Tibial nerve (tissue), 4 donors: ENCODE measurements around the gene BPIFB1.

Experiments used
- EP300 ChIP-seq, 2 donors: sonication (generic); formaldehyde crosslinking; IDR thresholded peaks; one replicate each; pipeline ENCODE4 v1.6.1; 2017; ENCODE audit warnings: antibody characterized with exemption in 2 of 2, mild to moderate bottlenecking in 1 of 2
- POLR2A ChIP-seq, 2 donors: fragments of 450-650 bp; IDR thresholded peaks; one replicate each; pipeline ENCODE4 v1.6.1; 2017; ENCODE audit warnings: antibody characterized with exemption in 2 of 2, mild to moderate bottlenecking in 2 of 2, moderate library complexity in 2 of 2
- TF ChIP-seq, protein P1 (sequence below), 5 experiments: fragments of 200-600 bp in 3 of 5; fragments of 450-650 bp in 2 of 5; sonication (generic) in 3 of 5; IDR thresholded peaks; one replicate each; pipeline ENCODE4 v1.5.1; 2016 to 2019; ENCODE audit warnings: antibody characterized with exemption in 5 of 5, mild to moderate bottlenecking in 3 of 5, moderate library complexity in 2 of 5

DNA sequence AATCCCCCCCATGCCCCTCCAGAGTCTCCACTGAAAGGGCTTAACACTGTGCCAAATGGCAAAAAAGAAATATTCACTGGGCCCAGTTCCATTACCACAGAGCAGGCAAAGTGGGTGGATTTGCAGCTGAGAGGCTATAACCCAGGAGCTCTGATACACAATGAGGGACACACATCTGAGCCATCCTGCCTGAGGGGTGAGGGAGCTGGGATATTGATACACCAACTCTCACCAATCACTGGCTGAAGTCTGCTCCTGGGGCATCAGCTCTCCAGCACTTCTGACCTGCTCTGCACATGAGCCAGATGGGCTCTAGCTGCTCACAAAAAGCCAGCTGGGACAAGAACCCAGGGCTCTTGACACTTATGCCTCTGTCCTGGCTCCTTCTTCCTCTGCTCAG is 4.9 kb downstream of the BPIFB1 start:
- TF ChIP-seq, protein P1, sequence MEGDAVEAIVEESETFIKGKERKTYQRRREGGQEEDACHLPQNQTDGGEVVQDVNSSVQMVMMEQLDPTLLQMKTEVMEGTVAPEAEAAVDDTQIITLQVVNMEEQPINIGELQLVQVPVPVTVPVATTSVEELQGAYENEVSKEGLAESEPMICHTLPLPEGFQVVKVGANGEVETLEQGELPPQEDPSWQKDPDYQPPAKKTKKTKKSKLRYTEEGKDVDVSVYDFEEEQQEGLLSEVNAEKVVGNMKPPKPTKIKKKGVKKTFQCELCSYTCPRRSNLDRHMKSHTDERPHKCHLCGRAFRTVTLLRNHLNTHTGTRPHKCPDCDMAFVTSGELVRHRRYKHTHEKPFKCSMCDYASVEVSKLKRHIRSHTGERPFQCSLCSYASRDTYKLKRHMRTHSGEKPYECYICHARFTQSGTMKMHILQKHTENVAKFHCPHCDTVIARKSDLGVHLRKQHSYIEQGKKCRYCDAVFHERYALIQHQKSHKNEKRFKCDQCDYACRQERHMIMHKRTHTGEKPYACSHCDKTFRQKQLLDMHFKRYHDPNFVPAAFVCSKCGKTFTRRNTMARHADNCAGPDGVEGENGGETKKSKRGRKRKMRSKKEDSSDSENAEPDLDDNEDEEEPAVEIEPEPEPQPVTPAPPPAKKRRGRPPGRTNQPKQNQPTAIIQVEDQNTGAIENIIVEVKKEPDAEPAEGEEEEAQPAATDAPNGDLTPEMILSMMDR (IDR thresholded peaks at IDR 0.05) = no peak
- TF ChIP-seq POLR2A (IDR thresholded peaks at IDR 0.05) = no peak
- TF ChIP-seq EP300 (IDR thresholded peaks at IDR 0.05) = no peak
